ENCODE results near the gene TJAP1.

TJAP1 gene

GRCh38 chr6:43453831-43454230 lies 23.5 kb upstream of the TJAP1 start:
- ATAC-seq: no peak
- TF ChIP-seq GLIS3 (CRISPR knock-in tag; IDR thresholded peaks at IDR 0.05): no peak
- TF ChIP-seq PPARA (CRISPR knock-in tag; IDR thresholded peaks at IDR 0.05; ENCODE audit: borderline replicate concordance): no peak

- ATAC-seq: peak; percentile 22
Observed at GRCh38 chr6:43454290-43454695, 23.1 kb upstream of the TJAP1 start.

GRCh38 chr6:43454696-43455530 lies 22.5 kb upstream of the TJAP1 start:
- ATAC-seq: peak; percentile 95
- TF ChIP-seq GLIS3 (CRISPR knock-in tag; IDR thresholded peaks at IDR 0.05) (no peak), TOX (CRISPR knock-in tag; IDR thresholded peaks at IDR 0.05; ENCODE audit: borderline replicate concordance) (no peak), CSDC2 (CRISPR knock-in tag; IDR thresholded peaks at IDR 0.05) (no peak), OSR1 (CRISPR knock-in tag; IDR thresholded peaks at IDR 0.05) (no peak), CREB5 (CRISPR knock-in tag; IDR thresholded peaks at IDR 0.05; ENCODE audit: low read depth) (no peak), ZNF70 (CRISPR knock-in tag; IDR thresholded peaks at IDR 0.05) (no peak), ARNTL (CRISPR knock-in tag; IDR thresholded peaks at IDR 0.05; ENCODE audit: borderline replicate concordance, low read depth) (no peak), ZFP30 (CRISPR knock-in tag; IDR thresholded peaks at IDR 0.05) (no peak), CSRNP3 (CRISPR knock-in tag; IDR thresholded peaks at IDR 0.05) (no peak), TCF4 (CRISPR knock-in tag; IDR thresholded peaks at IDR 0.05; ENCODE audit: borderline replicate concordance) (no peak), PATZ1 (CRISPR knock-in tag; IDR thresholded peaks at IDR 0.05; ENCODE audit: borderline replicate concordance) (no peak), BACH2 (CRISPR knock-in tag; IDR thresholded peaks at IDR 0.05; ENCODE audit: borderline replicate concordance) (no peak), ISL1 (CRISPR knock-in tag; IDR thresholded peaks at IDR 0.05) (no peak), TSHZ2 (CRISPR knock-in tag; IDR thresholded peaks at IDR 0.05) (no peak), ZC3H10 (CRISPR knock-in tag; IDR thresholded peaks at IDR 0.05) (no peak), SNAI2 (CRISPR knock-in tag; IDR thresholded peaks at IDR 0.05) (no peak)

More at GRCh38 chr6:43454290-43454695, 23.1 kb upstream of the TJAP1 start:
- TF ChIP-seq TOX (CRISPR knock-in tag; IDR thresholded peaks at IDR 0.05; ENCODE audit: borderline replicate concordance) (no peak), CREB5 (CRISPR knock-in tag; IDR thresholded peaks at IDR 0.05; ENCODE audit: low read depth) (no peak), RARB (CRISPR knock-in tag; IDR thresholded peaks at IDR 0.05) (no peak), ZFP30 (CRISPR knock-in tag; IDR thresholded peaks at IDR 0.05) (no peak), PATZ1 (CRISPR knock-in tag; IDR thresholded peaks at IDR 0.05; ENCODE audit: borderline replicate concordance) (no peak), ZNF8 (CRISPR knock-in tag; IDR thresholded peaks at IDR 0.05) (no peak), ESRRG (CRISPR knock-in tag; IDR thresholded peaks at IDR 0.05) (no peak), CSDC2 (CRISPR knock-in tag; IDR thresholded peaks at IDR 0.05) (no peak)
